Measurements from ENCODE around the gene EMC6.

- TF ChIP-seq, protein P1, sequence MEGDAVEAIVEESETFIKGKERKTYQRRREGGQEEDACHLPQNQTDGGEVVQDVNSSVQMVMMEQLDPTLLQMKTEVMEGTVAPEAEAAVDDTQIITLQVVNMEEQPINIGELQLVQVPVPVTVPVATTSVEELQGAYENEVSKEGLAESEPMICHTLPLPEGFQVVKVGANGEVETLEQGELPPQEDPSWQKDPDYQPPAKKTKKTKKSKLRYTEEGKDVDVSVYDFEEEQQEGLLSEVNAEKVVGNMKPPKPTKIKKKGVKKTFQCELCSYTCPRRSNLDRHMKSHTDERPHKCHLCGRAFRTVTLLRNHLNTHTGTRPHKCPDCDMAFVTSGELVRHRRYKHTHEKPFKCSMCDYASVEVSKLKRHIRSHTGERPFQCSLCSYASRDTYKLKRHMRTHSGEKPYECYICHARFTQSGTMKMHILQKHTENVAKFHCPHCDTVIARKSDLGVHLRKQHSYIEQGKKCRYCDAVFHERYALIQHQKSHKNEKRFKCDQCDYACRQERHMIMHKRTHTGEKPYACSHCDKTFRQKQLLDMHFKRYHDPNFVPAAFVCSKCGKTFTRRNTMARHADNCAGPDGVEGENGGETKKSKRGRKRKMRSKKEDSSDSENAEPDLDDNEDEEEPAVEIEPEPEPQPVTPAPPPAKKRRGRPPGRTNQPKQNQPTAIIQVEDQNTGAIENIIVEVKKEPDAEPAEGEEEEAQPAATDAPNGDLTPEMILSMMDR (conservative IDR thresholded peaks at IDR 0.05) = no peak
- TF ChIP-seq ZFX (IDR thresholded peaks at IDR 0.05) = no peak
Measured at GRCh38 chr17:3663102-3664011, 5.3 kb upstream of the EMC6 start.
